Measurements from ENCODE around the gene MRPS18A. TPM values are rescaled to one million over a fixed set of nuclear protein-coding genes. Genes with fewer than 3 reads are reported as not detected.

Gene MRPS18A
- total and polyA plus RNA-seq, 2 of the 13 experiments (the other 11 are each of a cell fraction or from before 2014, with no cell fraction given) = 87.8 to 89.1 TPM

DNA sequence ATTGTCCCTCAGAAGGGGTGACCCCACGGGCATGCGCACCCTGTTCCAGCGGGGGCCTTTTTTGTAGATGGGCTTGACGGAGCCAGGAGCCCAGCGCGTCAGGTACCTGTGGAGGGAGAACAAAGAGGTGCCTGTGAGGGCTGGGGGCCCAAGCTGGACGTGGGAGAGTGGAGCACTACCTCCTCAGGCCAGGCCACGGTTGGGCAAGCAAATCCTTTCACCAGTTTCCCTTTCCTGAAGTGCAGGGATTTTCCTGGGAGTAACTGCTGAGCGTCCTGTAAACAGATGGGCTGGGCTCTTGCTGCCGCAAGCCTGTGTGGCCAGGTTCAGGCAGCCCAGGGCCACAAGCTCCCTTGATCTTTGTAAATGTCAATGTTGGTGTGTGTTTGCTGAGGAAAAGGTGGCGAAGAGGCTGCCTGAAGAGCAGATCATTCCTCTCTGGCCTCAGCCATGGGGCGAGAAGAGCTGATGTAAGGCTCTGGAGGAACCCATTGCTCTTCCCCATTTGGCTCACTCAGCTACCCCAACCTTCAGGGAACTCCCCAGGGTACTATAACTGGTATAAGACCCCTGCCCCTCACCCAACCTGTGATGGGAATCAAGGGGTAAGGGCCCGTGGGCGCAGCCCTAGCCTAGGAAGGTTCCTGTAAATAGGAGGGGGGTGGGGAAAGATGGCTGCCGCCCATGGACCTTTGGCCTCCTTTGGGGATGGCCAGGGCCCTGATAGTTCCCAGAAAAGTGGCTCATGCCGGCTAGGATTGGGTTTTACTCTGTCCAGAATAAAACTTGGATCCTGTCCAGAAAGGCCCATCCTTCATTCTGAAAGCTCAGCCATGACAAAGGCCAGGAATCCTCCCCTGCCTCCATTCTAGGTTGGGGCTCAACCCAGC is 15.5 kb downstream of the MRPS18A start (continued):
- TF ChIP-seq, protein P1, sequence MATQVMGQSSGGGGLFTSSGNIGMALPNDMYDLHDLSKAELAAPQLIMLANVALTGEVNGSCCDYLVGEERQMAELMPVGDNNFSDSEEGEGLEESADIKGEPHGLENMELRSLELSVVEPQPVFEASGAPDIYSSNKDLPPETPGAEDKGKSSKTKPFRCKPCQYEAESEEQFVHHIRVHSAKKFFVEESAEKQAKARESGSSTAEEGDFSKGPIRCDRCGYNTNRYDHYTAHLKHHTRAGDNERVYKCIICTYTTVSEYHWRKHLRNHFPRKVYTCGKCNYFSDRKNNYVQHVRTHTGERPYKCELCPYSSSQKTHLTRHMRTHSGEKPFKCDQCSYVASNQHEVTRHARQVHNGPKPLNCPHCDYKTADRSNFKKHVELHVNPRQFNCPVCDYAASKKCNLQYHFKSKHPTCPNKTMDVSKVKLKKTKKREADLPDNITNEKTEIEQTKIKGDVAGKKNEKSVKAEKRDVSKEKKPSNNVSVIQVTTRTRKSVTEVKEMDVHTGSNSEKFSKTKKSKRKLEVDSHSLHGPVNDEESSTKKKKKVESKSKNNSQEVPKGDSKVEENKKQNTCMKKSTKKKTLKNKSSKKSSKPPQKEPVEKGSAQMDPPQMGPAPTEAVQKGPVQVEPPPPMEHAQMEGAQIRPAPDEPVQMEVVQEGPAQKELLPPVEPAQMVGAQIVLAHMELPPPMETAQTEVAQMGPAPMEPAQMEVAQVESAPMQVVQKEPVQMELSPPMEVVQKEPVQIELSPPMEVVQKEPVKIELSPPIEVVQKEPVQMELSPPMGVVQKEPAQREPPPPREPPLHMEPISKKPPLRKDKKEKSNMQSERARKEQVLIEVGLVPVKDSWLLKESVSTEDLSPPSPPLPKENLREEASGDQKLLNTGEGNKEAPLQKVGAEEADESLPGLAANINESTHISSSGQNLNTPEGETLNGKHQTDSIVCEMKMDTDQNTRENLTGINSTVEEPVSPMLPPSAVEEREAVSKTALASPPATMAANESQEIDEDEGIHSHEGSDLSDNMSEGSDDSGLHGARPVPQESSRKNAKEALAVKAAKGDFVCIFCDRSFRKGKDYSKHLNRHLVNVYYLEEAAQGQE (IDR thresholded peaks at IDR 0.05; ENCODE audit: borderline replicate concordance in 1 of 2, low read depth in 1 of 2, low read length in 2 of 2) = peak in 1 of 2 experiments; percentile 75; a peak in 1 of 4 replicates
- TF ChIP-seq MIER3 (CRISPR knock-in tag; IDR thresholded peaks at IDR 0.05; ENCODE audit: borderline replicate concordance) = 0 out of 2 replicates have a peak, but pooled peaks have one; percentile 64
- peak; percentile 21; the same call in 1 of the 2 replicates for TF ChIP-seq YEATS2 (CRISPR knock-in tag; IDR thresholded peaks at IDR 0.05; ENCODE audit: borderline replicate concordance)
- TF ChIP-seq, protein P2, sequence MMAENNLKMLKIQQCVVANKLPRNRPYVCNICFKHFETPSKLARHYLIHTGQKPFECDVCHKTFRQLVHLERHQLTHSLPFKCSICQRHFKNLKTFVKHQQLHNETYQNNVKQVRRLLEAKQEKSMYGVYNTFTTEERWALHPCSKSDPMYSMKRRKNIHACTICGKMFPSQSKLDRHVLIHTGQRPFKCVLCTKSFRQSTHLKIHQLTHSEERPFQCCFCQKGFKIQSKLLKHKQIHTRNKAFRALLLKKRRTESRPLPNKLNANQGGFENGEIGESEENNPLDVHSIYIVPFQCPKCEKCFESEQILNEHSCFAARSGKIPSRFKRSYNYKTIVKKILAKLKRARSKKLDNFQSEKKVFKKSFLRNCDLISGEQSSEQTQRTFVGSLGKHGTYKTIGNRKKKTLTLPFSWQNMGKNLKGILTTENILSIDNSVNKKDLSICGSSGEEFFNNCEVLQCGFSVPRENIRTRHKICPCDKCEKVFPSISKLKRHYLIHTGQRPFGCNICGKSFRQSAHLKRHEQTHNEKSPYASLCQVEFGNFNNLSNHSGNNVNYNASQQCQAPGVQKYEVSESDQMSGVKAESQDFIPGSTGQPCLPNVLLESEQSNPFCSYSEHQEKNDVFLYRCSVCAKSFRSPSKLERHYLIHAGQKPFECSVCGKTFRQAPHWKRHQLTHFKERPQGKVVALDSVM (CRISPR knock-in tag; IDR thresholded peaks at IDR 0.05) = peak; percentile 68; the same call in 1 of the 2 replicates
- TF ChIP-seq ZNF350 (CRISPR knock-in tag; IDR thresholded peaks at IDR 0.05; ENCODE audit: borderline replicate concordance, low read depth) = peak; percentile 26; the same call in 1 of the 2 replicates
- TF ChIP-seq GABPB1 (CRISPR knock-in tag; IDR thresholded peaks at IDR 0.05) = 0 out of 2 replicates have a peak, but pooled peaks have one; percentile 12
- no peak for TF ChIP-seq ZBTB21 (CRISPR knock-in tag; IDR thresholded peaks at IDR 0.05)
- no peak for TF ChIP-seq KLF12 (CRISPR knock-in tag; IDR thresholded peaks at IDR 0.05; ENCODE audit: borderline replicate concordance)
- TF ChIP-seq ZSCAN22 (CRISPR knock-in tag; IDR thresholded peaks at IDR 0.05) = no peak
- TF ChIP-seq ZNF766 (CRISPR knock-in tag; IDR thresholded peaks at IDR 0.05; ENCODE audit: borderline replicate concordance) = no peak
- no peak for TF ChIP-seq CENPX (CRISPR knock-in tag; IDR thresholded peaks at IDR 0.05)
- TF ChIP-seq ZNF841 (CRISPR knock-in tag; IDR thresholded peaks at IDR 0.05; ENCODE audit: borderline replicate concordance) = no peak
- TF ChIP-seq ZKSCAN8 (CRISPR knock-in tag; IDR thresholded peaks at IDR 0.05; ENCODE audit: borderline replicate concordance) = peak; percentile 70; the same call in 1 of the 2 replicates
- TF ChIP-seq SMAD3 (CRISPR knock-in tag; IDR thresholded peaks at IDR 0.05) = peak; percentile 81
- peak; percentile 78 for TF ChIP-seq KDM6A (CRISPR knock-in tag; IDR thresholded peaks at IDR 0.05; ENCODE audit: low read depth)
- peak; percentile 82 for TF ChIP-seq ZBTB7B (CRISPR knock-in tag; IDR thresholded peaks at IDR 0.05)
- peak; percentile 35; the same call in 1 of the 2 replicates for TF ChIP-seq HOMEZ (CRISPR knock-in tag; IDR thresholded peaks at IDR 0.05; ENCODE audit: low read depth)
- peak; percentile 49 for TF ChIP-seq THAP11 (CRISPR knock-in tag; IDR thresholded peaks at IDR 0.05)
- TF ChIP-seq MTF2 (CRISPR knock-in tag; IDR thresholded peaks at IDR 0.05; ENCODE audit: borderline replicate concordance) = no peak
- TF ChIP-seq ISL2 (CRISPR knock-in tag; IDR thresholded peaks at IDR 0.05) = peak; percentile 55; the same call in 1 of the 2 replicates
- no peak for TF ChIP-seq HNRNPLL (IDR thresholded peaks at IDR 0.05; ENCODE audit: low read depth, low read length, poor library complexity, severe bottlenecking)
- TF ChIP-seq ZNF484 (CRISPR knock-in tag; IDR thresholded peaks at IDR 0.05; ENCODE audit: borderline replicate concordance, low read depth) = no peak

Data from HepG2 (cell line).